ENCODE data around the gene FAM83G. TPM values are rescaled to one million over a fixed set of nuclear protein-coding genes. Genes with fewer than 3 reads are reported as not detected.

The FAM83G gene
- total RNA-seq, 1 experiment from 2014 or later = 24.3 TPM

GRCh38 chr17:18951941-18952842 lies 52.4 kb downstream of the FAM83G start, which contains the start of gene SLC5A10:
Gene SLC5A10 (plus strand): TSS chr17:18952165. CDS start chr17:18952206, 41 bp downstream.
- Histone ChIP-seq H3K27me3 (replicated peaks; ENCODE audit: control insufficient read depth, insufficient read depth, low read length) (no peaks in the 10 kb centered on the region), H3K4me1 (peaks cover 5% of the 10 kb centered on the region), H3K36me3 (ENCODE audit: control insufficient read depth, insufficient read depth, low read length) (no peaks in the 10 kb centered on the region), H3K4me3 (ENCODE audit: low read depth, low read length) (no peak within 1 kb of the TSS), H3K9me3 (no peaks in the 10 kb centered on the region)
- H3K4me1 Mint-ChIP-seq (ENCODE audit: low read depth, unreplicated experiment) = peaks cover 4% of the 10 kb centered on the region
- H3K9me3 Mint-ChIP-seq (ENCODE audit: unreplicated experiment) = no peaks in the 10 kb centered on the region
- POLR2A ChIA-PET = no interaction called here
- H3K4me3 Mint-ChIP-seq (ENCODE audit: unreplicated experiment) = no peak within 1 kb of the TSS
- no peaks in the 10 kb centered on the region for H3K27me3 Mint-ChIP-seq (ENCODE audit: insufficient read depth, unreplicated experiment)
- no peak within 1 kb of the TSS for H3K27ac Mint-ChIP-seq (ENCODE audit: unreplicated experiment)
- CTCF ChIA-PET = interaction anchor here (0.6 to 1.3 kb wide), 2 partner anchors 9 to 14 kb away, joined by 3 to 6 read pairs; no protein-coding TSS in a partner anchor
- intact Hi-C loops (cut with micrococcal nuclease; ENCODE audit: unreplicated experiment) = no loop called here
- H3K36me3 Mint-ChIP-seq (ENCODE audit: insufficient read depth, unreplicated experiment) = no peaks in the 10 kb centered on the region
- BruUV-seq (replicated peaks) = no TSS peak
- DNase-seq = peak in 1 of 2 experiments; percentile 46
- TF ChIP-seq CTCF (IDR thresholded peaks at IDR 0.05; ENCODE audit: insufficient read depth in 1 of 2, low read depth in 1 of 2, low read length in 1 of 2, severe bottlenecking in 1 of 2, unreplicated experiment in 1 of 2) = peak; percentile 38 to 51

GRCh38 chr17:18950944-18951905 lies 53.3 kb downstream of the FAM83G start:
- Histone ChIP-seq H3K4me3 (ENCODE audit: low read depth, low read length) (no peak overlapping the region), H3K27me3 (replicated peaks; ENCODE audit: control insufficient read depth, insufficient read depth, low read length) (no peaks in the 10 kb centered on the region), H3K4me1 (peaks cover 11% of the 10 kb centered on the region), H3K36me3 (ENCODE audit: control insufficient read depth, insufficient read depth, low read length) (no peaks in the 10 kb centered on the region), H3K9me3 (no peaks in the 10 kb centered on the region)
- no peak for DNase-seq
- H3K36me3 Mint-ChIP-seq (ENCODE audit: insufficient read depth, unreplicated experiment) = no peaks in the 10 kb centered on the region
- H3K4me3 Mint-ChIP-seq (ENCODE audit: unreplicated experiment) = no peak overlapping the region
- POLR2A ChIA-PET = no interaction called here
- BruUV-seq (replicated peaks) = no TSS peak
- H3K27ac Mint-ChIP-seq (ENCODE audit: unreplicated experiment) = no peak overlapping the region
- CTCF ChIA-PET = no interaction called here
- H3K4me1 Mint-ChIP-seq (ENCODE audit: low read depth, unreplicated experiment) = peaks cover 13% of the 10 kb centered on the region
- no peaks in the 10 kb centered on the region for H3K9me3 Mint-ChIP-seq (ENCODE audit: unreplicated experiment)
- intact Hi-C loops (cut with micrococcal nuclease; ENCODE audit: unreplicated experiment) = no loop called here
- no peak for TF ChIP-seq CTCF (IDR thresholded peaks at IDR 0.05; ENCODE audit: insufficient read depth in 1 of 2, low read depth in 1 of 2, low read length in 1 of 2, severe bottlenecking in 1 of 2, unreplicated experiment in 1 of 2)
- no peaks in the 10 kb centered on the region for H3K27me3 Mint-ChIP-seq (ENCODE audit: insufficient read depth, unreplicated experiment)

GRCh38 chr17:18950346-18950745 lies 54.2 kb downstream of the FAM83G start:
- ChIA-PET CTCF (no interaction called here), POLR2A (no interaction called here)
- no peaks in the 10 kb centered on the region for H3K9me3 ChIP-seq
- no TSS peak for BruUV-seq (replicated peaks)
- H3K4me3 ChIP-seq (ENCODE audit: low read depth, low read length) = no peak overlapping the region
- Mint-ChIP-seq H3K4me1 (ENCODE audit: low read depth, unreplicated experiment) (peaks cover 20% of the 10 kb centered on the region), H3K9me3 (ENCODE audit: unreplicated experiment) (no peaks in the 10 kb centered on the region), H3K27me3 (ENCODE audit: insufficient read depth, unreplicated experiment) (no peaks in the 10 kb centered on the region), H3K4me3 (ENCODE audit: unreplicated experiment) (no peak overlapping the region), H3K36me3 (ENCODE audit: insufficient read depth, unreplicated experiment) (no peaks in the 10 kb centered on the region), H3K27ac (ENCODE audit: unreplicated experiment) (no peak overlapping the region)
- no peak for DNase-seq
- peaks cover 11% of the 10 kb centered on the region for H3K4me1 ChIP-seq
- intact Hi-C loops (cut with micrococcal nuclease; ENCODE audit: unreplicated experiment) = no loop called here
- H3K36me3 ChIP-seq (ENCODE audit: control insufficient read depth, insufficient read depth, low read length) = no peaks in the 10 kb centered on the region
- no peaks in the 10 kb centered on the region for H3K27me3 ChIP-seq (replicated peaks; ENCODE audit: control insufficient read depth, insufficient read depth, low read length)
- no peak for TF ChIP-seq CTCF (IDR thresholded peaks at IDR 0.05; ENCODE audit: insufficient read depth in 1 of 2, low read depth in 1 of 2, low read length in 1 of 2, severe bottlenecking in 1 of 2, unreplicated experiment in 1 of 2)

All from Caco-2 (cell line).